H1 (cell line): ENCODE measurements around the gene HNRNPK. TPM values are rescaled to one million over a fixed set of nuclear protein-coding genes. Genes with fewer than 3 reads are reported as not detected.

ENCODE experiments used
- CTCF ChIA-PET: fragments of 300-600 bp; sonication (Branson Sonifier 250); formaldehyde crosslinking; loops from one replicate; lab custom pipeline; 2021; ENCODE audit not compliant: partially characterized antibody; lab: Charles Lee
- POLR2A ChIA-PET: fragments of 300-600 bp; sonication (Branson Sonifier 250); formaldehyde crosslinking; loops from one replicate; lab custom pipeline; 2021; ENCODE audit warnings: inconsistent platforms; ENCODE audit not compliant: partially characterized antibody; lab: Charles Lee
- DNase-seq, 2 experiments: peaks; one replicate each; pipeline versions ENCODE4 v3.0.0 to v3.0.0-alpha.2; 2010 to 2022; ENCODE audit warnings: low spot score in 2 of 2, low read depth in 1 of 2, mixed read lengths in 1 of 2
- FAIRE-seq: peaks from 2 replicates; lab custom pipeline; 2011; peaks lifted over from hg19 to GRCh38; lab: Jason Lieb, UNC
- H2AFZ ChIP-seq: 2 replicates; pipeline ENCODE4 v1.8.1; 2012; ENCODE audit warnings: low read length, inconsistent platforms
- H2AK5ac ChIP-seq: 2 replicates; pipeline ENCODE4 v1.6.1; 2013; ENCODE audit warnings: low read depth, low read length
- H2BK120ac ChIP-seq: replicated peaks from 2 replicates; pipeline ENCODE3; 2013; ENCODE audit warnings: low read depth, low read length, inconsistent platforms
- H2BK12ac ChIP-seq: 2 replicates; pipeline ENCODE4 v1.6.1; 2013; ENCODE audit warnings: low read depth, low read length
- H2BK15ac ChIP-seq: 2 replicates; pipeline ENCODE4 v1.6.1; 2013; ENCODE audit warnings: low read length
- H2BK20ac ChIP-seq: 2 replicates; pipeline ENCODE4 v1.6.1; 2013; ENCODE audit warnings: low read length
- H2BK5ac ChIP-seq: 2 replicates; pipeline ENCODE4 v1.6.1; 2013; ENCODE audit warnings: low read depth, low read length
- H3K14ac ChIP-seq: 2 replicates; pipeline ENCODE4 v1.6.1; 2013; ENCODE audit warnings: inconsistent platforms; ENCODE audit not compliant: insufficient read length
- H3K18ac ChIP-seq: 2 replicates; pipeline ENCODE4 v1.6.1; 2013; ENCODE audit warnings: low read length; ENCODE audit errors: extremely low read depth
- H3K23ac ChIP-seq: 2 replicates; pipeline ENCODE4 v1.6.1; 2013; ENCODE audit warnings: inconsistent platforms; ENCODE audit not compliant: insufficient read length
- H3K23me2 ChIP-seq: 2 replicates; pipeline ENCODE4 v1.6.1; 2013; ENCODE audit warnings: low read depth, low read length
- H3K27ac ChIP-seq: 2 replicates; pipeline ENCODE4 v1.6.1; 2011; ENCODE audit warnings: low read depth, low read length, inconsistent platforms
- H3K27me3 ChIP-seq, 4 experiments: replicated peaks in 1 of 4; 1 replicate in 1 of 4; 2 replicates in 3 of 4; pipeline versions ENCODE4 v1.6.1 to v1.8.1; 2011 to 2013; ENCODE audit warnings: low read length in 3 of 4, mild to moderate bottlenecking in 3 of 4, inconsistent platforms in 2 of 4, mixed read lengths in 2 of 4, moderate library complexity in 1 of 4; ENCODE audit not compliant: control insufficient read depth in 3 of 4, insufficient read depth in 3 of 4; ENCODE audit errors: extremely low read depth in 1 of 4
- H3K36me3 ChIP-seq, 4 experiments: 2 replicates each; pipeline versions ENCODE4 v1.6.1 to v1.8.1; 2011 to 2013; ENCODE audit warnings: mild to moderate bottlenecking in 4 of 4, low read length in 3 of 4, moderate library complexity in 2 of 4, control low read depth in 1 of 4, inconsistent platforms in 1 of 4; ENCODE audit not compliant: insufficient read depth in 4 of 4, control insufficient read depth in 2 of 4
- H3K4ac ChIP-seq: replicated peaks from 2 replicates; pipeline ENCODE3; 2013; ENCODE audit warnings: low read length, low read depth, mixed read lengths, inconsistent platforms; ENCODE audit not compliant: insufficient read length
- H3K4me1 ChIP-seq, 4 experiments: replicated peaks in 1 of 4; 1 replicate in 1 of 4; 2 replicates in 3 of 4; pipeline versions ENCODE4 v1.6.1 to v1.8.1; 2011 to 2013; ENCODE audit warnings: low read length in 3 of 4, inconsistent platforms in 2 of 4, mixed read lengths in 1 of 4; ENCODE audit not compliant: insufficient read depth in 4 of 4, control insufficient read depth in 3 of 4
- H3K4me2 ChIP-seq, 2 experiments: 2 replicates each; pipeline versions ENCODE4 v1.6.1 to v1.8.1; 2011 to 2013; ENCODE audit warnings: low read depth in 2 of 2, low read length in 2 of 2, control low read depth in 1 of 2, inconsistent platforms in 1 of 2, mild to moderate bottlenecking in 1 of 2; ENCODE audit not compliant: insufficient read depth in 1 of 2
- H3K4me3 ChIP-seq, 4 experiments: fragments of 200-600, 300-600 bp in 1 of 4; sonication (generic), shearing (Covaris generic), sonication (Bioruptor Twin) in 1 of 4; 2 replicates each; pipeline versions ENCODE4 v1.5.1 to v1.8.1; 2011 to 2016; ENCODE audit warnings: low read length in 4 of 4, low read depth in 3 of 4, control low read depth in 2 of 4, inconsistent platforms in 2 of 4, mild to moderate bottlenecking in 2 of 4, mixed read lengths in 1 of 4, moderate library complexity in 1 of 4; ENCODE audit not compliant: insufficient read depth in 2 of 4; ENCODE audit errors: extremely low read depth in 1 of 4
- H3K56ac ChIP-seq: replicated peaks from 2 replicates; pipeline ENCODE3; 2013; ENCODE audit warnings: low read depth, mild to moderate bottlenecking, mixed read lengths, low read length, inconsistent platforms; ENCODE audit not compliant: insufficient read length
- H3K79me1 ChIP-seq: 2 replicates; pipeline ENCODE4 v1.6.1; 2013; ENCODE audit warnings: low read depth, low read length, control low read depth
- H3K79me2 ChIP-seq, 2 experiments: 2 replicates each; pipeline versions ENCODE4 v1.6.1 to v1.8.1; 2012 to 2013; ENCODE audit warnings: low read length in 2 of 2, mild to moderate bottlenecking in 2 of 2, inconsistent platforms in 1 of 2; ENCODE audit not compliant: insufficient read depth in 2 of 2, control insufficient read depth in 1 of 2
- H3K9ac ChIP-seq, 4 experiments: replicated peaks in 1 of 4; 1 replicate in 1 of 4; 2 replicates in 3 of 4; pipeline versions ENCODE4 v1.6.1 to v1.8.1; 2011 to 2013; ENCODE audit warnings: low read depth in 3 of 4, low read length in 3 of 4, control low read depth in 2 of 4, mild to moderate bottlenecking in 2 of 4, moderate library complexity in 2 of 4, inconsistent platforms in 1 of 4; ENCODE audit errors: extremely low read depth in 1 of 4
- H3K9me3 ChIP-seq, 2 experiments: 2 replicates each; pipeline versions ENCODE4 v1.6.1 to v1.8.1; 2012 to 2013; ENCODE audit warnings: mild to moderate bottlenecking in 2 of 2, moderate library complexity in 2 of 2, control low read depth in 1 of 2, inconsistent platforms in 1 of 2, low read depth in 1 of 2, low read length in 1 of 2, mixed read lengths in 1 of 2; ENCODE audit not compliant: insufficient read depth in 2 of 2
- H4K20me1 ChIP-seq, 2 experiments: replicated peaks in 1 of 2; 2 replicates each; pipeline versions ENCODE3 to v1.8.1; 2011 to 2013; ENCODE audit warnings: inconsistent platforms in 2 of 2, low read length in 2 of 2, mild to moderate bottlenecking in 1 of 2; ENCODE audit not compliant: insufficient read depth in 2 of 2, control insufficient read depth in 1 of 2
- H4K5ac ChIP-seq: 2 replicates; pipeline ENCODE4 v1.6.1; 2013; ENCODE audit warnings: low read length, low read depth, mixed read lengths, inconsistent platforms; ENCODE audit not compliant: insufficient read length
- H4K8ac ChIP-seq: 2 replicates; pipeline ENCODE4 v1.8.0; 2013; ENCODE audit warnings: mild to moderate bottlenecking, moderate library complexity, low read length, inconsistent platforms; ENCODE audit not compliant: insufficient read depth; ENCODE audit errors: extremely low read depth
- H4K91ac ChIP-seq: replicated peaks from 2 replicates; pipeline ENCODE3; 2013; ENCODE audit warnings: low read length, mixed read lengths, inconsistent platforms; ENCODE audit not compliant: insufficient read length
- CHD1 ChIP-seq: IDR thresholded peaks from 2 replicates; pipeline ENCODE4 v1.6.1; 2012; ENCODE audit warnings: low read depth, low read length, improper control_type of control experiment
- HDAC2 ChIP-seq, 2 experiments: fragments of 300-600 bp in 1 of 2; sonication (generic) in 1 of 2; IDR thresholded peaks; 2 replicates each; pipeline ENCODE4 v1.6.1; 2011 to 2012; ENCODE audit warnings: low read depth in 2 of 2, low read length in 2 of 2, mild to moderate bottlenecking in 2 of 2, moderate library complexity in 2 of 2, borderline replicate concordance in 1 of 2, inconsistent platforms in 1 of 2
- HDAC6 ChIP-seq: IDR thresholded peaks from one replicate; pipeline ENCODE4 v1.7.1; 2012; ENCODE audit warnings: low read depth, mild to moderate bottlenecking, inconsistent platforms, low read length, moderate library complexity
- KDM1A ChIP-seq: fragments of 200-600, 300-600 bp; sonication (generic); IDR thresholded peaks from 2 replicates; pipeline ENCODE4 v1.7.1; 2016; ENCODE audit warnings: mild to moderate bottlenecking, low read length, borderline replicate concordance
- RAD21 ChIP-seq, 2 experiments: IDR thresholded peaks in 1 of 2; conservative IDR thresholded peaks in 1 of 2; 2 replicates each; pipeline ENCODE4 v1.6.1; 2011; ENCODE audit warnings: low read depth in 2 of 2, low read length in 2 of 2, improper control_type of control experiment in 1 of 2, inconsistent platforms in 1 of 2, mild to moderate bottlenecking in 1 of 2, moderate library complexity in 1 of 2
- TCF12 ChIP-seq: IDR thresholded peaks from 2 replicates; pipeline ENCODE4 v1.6.1; 2011; ENCODE audit warnings: low read depth, mild to moderate bottlenecking, low read length
- WGBS, 2 experiments: shearing (Covaris generic) in 1 of 2; methylation state at CpG; one replicate each; pipeline versions ENCODE4 v1.1.6 to v1.1.7; 2013 to 2015; ENCODE audit warnings: low lambda C conversion rate in 2 of 2, mixed read lengths in 2 of 2, inconsistent platforms in 1 of 2, low coverage in 1 of 2, missing lambda C conversion rate in 1 of 2; ENCODE audit not compliant: insufficient replicate concordance in 2 of 2, insufficient coverage in 1 of 2, insufficient read length in 1 of 2; ENCODE audit errors: extremely low coverage in 1 of 2, missing lambda C conversion rate in 1 of 2; 5-methylcytosine and 5-hydroxymethylcytosine counted together
- polyA plus RNA-seq, 7 experiments: library from polyadenylated mRNA; depleted of rRNA in 3 of 7; stranded (reverse) in 5 of 7; unstranded in 2 of 7; fragments of >200 nt in 5 of 7; fragments of 200-250 nt in 2 of 7; gene quantifications; 1 replicate in 5 of 7; 2 replicates in 1 of 7; 4 replicates in 1 of 7; pipeline versions ENCODE4 v1.2.1 to v1.2.3, GENCODE V29; 2011 to 2013; ENCODE audit warnings: missing spikeins in 2 of 7, mixed read lengths in 2 of 7
- total RNA-seq: library from RNA; stranded (reverse); fragmentation: NEBNext Ultra II Directional; extraction: Animal tissue kit (Norgen Biotek cat#: 25700); gene quantifications from 2 replicates; pipeline ENCODE4 v1.2.1, GENCODE V29; 2021
- TF ChIP-seq, protein P1 (sequence below): IDR thresholded peaks from 2 replicates; pipeline ENCODE4 v1.6.1; 2011; ENCODE audit warnings: low read depth, mild to moderate bottlenecking, low read length; ENCODE audit not compliant: insufficient read depth

The HNRNPK gene
- total and polyA plus RNA-seq, 2 of the 8 experiments (the other 6 are each of a cell fraction or from before 2014, with no cell fraction given): 414 to 887 TPM

DNA sequence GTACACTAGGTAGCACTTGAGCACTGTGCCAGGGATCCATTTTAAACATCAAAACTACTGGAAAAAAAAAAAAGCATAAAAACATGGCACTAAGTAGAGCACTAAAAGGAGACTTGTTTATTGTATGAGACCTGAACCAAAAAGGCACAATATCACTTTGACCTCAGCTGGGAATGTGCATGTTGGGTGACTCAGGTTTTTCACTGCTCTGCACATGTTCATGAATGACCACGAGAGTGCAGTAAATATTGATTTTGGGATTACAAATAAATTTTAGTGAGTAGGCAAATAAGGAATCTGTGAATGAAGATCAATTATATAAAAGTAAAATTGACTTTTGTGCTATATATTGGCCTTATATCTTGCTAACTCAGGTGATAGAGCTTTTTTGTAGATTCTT lies 12.4 kb upstream of the HNRNPK start:
- no peak overlapping the region for H2BK15ac ChIP-seq
- WGBS, 2 experiments: 83% methylated on average over 1 of the region's 1 CpG; no CpG with 5 or more reads in 1 of the 2 experiments
- H4K5ac ChIP-seq: no peak overlapping the region
- H3K23ac ChIP-seq: no peak overlapping the region
- H3K27ac ChIP-seq: no peak overlapping the region
- H4K91ac ChIP-seq: no peak overlapping the region
- no peak overlapping the region for H2AK5ac ChIP-seq
- H3K4me3 ChIP-seq: no peak overlapping the region
- H3K4me1 ChIP-seq: no peaks in the 10 kb centered on the region
- no peak overlapping the region for H2BK20ac ChIP-seq
- H3K36me3 ChIP-seq: peaks cover 0 to 20% (median 4%) of the 10 kb centered on the region in 4 experiments; a peak in 3 of 8 replicates
- H2AFZ ChIP-seq: no peak overlapping the region
- H2BK120ac ChIP-seq: no peak overlapping the region
- TF ChIP-seq TCF12 (no peak), HDAC2 (IDR thresholded peaks at IDR 0.05; ENCODE audit: borderline replicate concordance in 1 of 2, low read depth in 2 of 2, low read length in 2 of 2) (no peak), KDM1A (no peak), HDAC6 (no peak), CHD1 (no peak), RAD21 (IDR thresholded peaks at IDR 0.05 in 1 of 2, conservative IDR thresholded peaks at IDR 0.05 in 1 of 2; ENCODE audit: low read depth in 2 of 2, low read length in 2 of 2) (no peak)
- TF ChIP-seq, protein P1, sequence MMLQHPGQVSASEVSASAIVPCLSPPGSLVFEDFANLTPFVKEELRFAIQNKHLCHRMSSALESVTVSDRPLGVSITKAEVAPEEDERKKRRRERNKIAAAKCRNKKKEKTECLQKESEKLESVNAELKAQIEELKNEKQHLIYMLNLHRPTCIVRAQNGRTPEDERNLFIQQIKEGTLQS: no peak
- POLR2A ChIA-PET: no interaction called here
- no peak overlapping the region for H3K4ac ChIP-seq
- FAIRE-seq (no peak), DNase-seq (no peak)
- H3K9me3 ChIP-seq: no peaks in the 10 kb centered on the region
- H3K18ac ChIP-seq: no peak overlapping the region
- H4K8ac ChIP-seq: no peak overlapping the region
- no peak overlapping the region for H2BK5ac ChIP-seq
- H4K20me1 ChIP-seq: peaks cover 1 to 4% of the 10 kb centered on the region in 2 experiments
- no peak overlapping the region for H3K9ac ChIP-seq
- CTCF ChIA-PET: interaction anchor here (1.1 kb wide), 1 partner anchor 181 kb away, joined by 4 read pairs; no protein-coding TSS in a partner anchor
- H2BK12ac ChIP-seq: no peak overlapping the region
- H3K79me1 ChIP-seq: peaks cover 8% of the 10 kb centered on the region
- no peaks in the 10 kb centered on the region for H3K23me2 ChIP-seq
- no peaks in the 10 kb centered on the region for H3K27me3 ChIP-seq
- no peak overlapping the region for H3K56ac ChIP-seq
- H3K14ac ChIP-seq: no peak overlapping the region
- H3K4me2 ChIP-seq: no peak overlapping the region
- H3K79me2 ChIP-seq: peaks cover 0 to 72% of the 10 kb centered on the region in 2 experiments; a peak in 2 of 4 replicates
